B cell (primary cell): ENCODE measurements around the gene BMPER. TPM values are rescaled to one million over a fixed set of nuclear protein-coding genes. Genes with fewer than 3 reads are reported as not detected.

ENCODE experiments used
- ATAC-seq: fragments of 200-7000 bp; cut with Tn5 transposase; one replicate; pipeline ENCODE4 v1.10.0; 2021; ENCODE audit warnings: low read depth, mild to moderate bottlenecking, moderate number of reproducible peaks, moderate library complexity
- CTCF ChIA-PET: fragments of 350-600 bp; sonication (Branson Sonifier 250); formaldehyde crosslinking; loops from one replicate; lab custom pipeline; 2021; ENCODE audit warnings: antibody characterized with exemption, inconsistent platforms; lab: Charles Lee
- POLR2A ChIA-PET: fragments of 350-600 bp; sonication (Branson Sonifier 250); formaldehyde crosslinking; loops from one replicate; lab custom pipeline; 2021; ENCODE audit warnings: antibody characterized with exemption; lab: Charles Lee
- DNase-seq: peaks from one replicate; pipeline ENCODE4 v3.0.0; 2013
- H2AFZ ChIP-seq: 2 replicates; pipeline ENCODE4 v1.6.1; 2012; ENCODE audit warnings: mild to moderate bottlenecking, low read depth, low read length; ENCODE audit not compliant: insufficient read depth, poor library complexity, severe bottlenecking
- H3K27ac ChIP-seq, 2 donors: 1 replicate in 1 of 2; 2 replicates in 1 of 2; pipeline ENCODE4 v1.5.1; 2012 to 2013; ENCODE audit warnings: low read length in 2 of 2, mild to moderate bottlenecking in 2 of 2, moderate library complexity in 1 of 2
- H3K27me3 ChIP-seq, 4 experiments: fragments of 200-600 bp in 1 of 4; sonication (generic) in 1 of 4; replicated peaks in 1 of 4; 1 replicate in 2 of 4; 2 replicates in 2 of 4; pipeline versions ENCODE4 v1.6.1 to v1.7.0; 2013 to 2016; ENCODE audit warnings: low read length in 3 of 4, mild to moderate bottlenecking in 2 of 4, mixed read lengths in 1 of 4, moderate library complexity in 1 of 4; ENCODE audit not compliant: insufficient read depth in 4 of 4, control insufficient read depth in 3 of 4; ENCODE audit errors: control extremely low read depth in 1 of 4
- H3K36me3 ChIP-seq, 2 experiments: replicated peaks in 1 of 2; 1 replicate in 1 of 2; 2 replicates in 1 of 2; pipeline versions ENCODE4 v1.6.1 to v1.7.1; 2013; ENCODE audit warnings: low read length in 1 of 2; ENCODE audit not compliant: insufficient read depth in 2 of 2, control insufficient read depth in 1 of 2; ENCODE audit errors: control extremely low read depth in 1 of 2, extremely low read depth in 1 of 2
- H3K4me1 ChIP-seq, 2 donors: fragments of 200-600 bp in 1 of 2; sonication (generic) in 1 of 2; 1 replicate in 1 of 2; 2 replicates in 1 of 2; pipeline versions ENCODE4 v1.5.1 to v1.6.1; 2013 to 2017; ENCODE audit warnings: low read length in 2 of 2; ENCODE audit not compliant: control insufficient read depth in 2 of 2, insufficient read depth in 2 of 2
- H3K4me2 ChIP-seq: replicated peaks from 2 replicates; pipeline ENCODE3; 2012; ENCODE audit warnings: mild to moderate bottlenecking, low read depth, low read length; ENCODE audit not compliant: poor library complexity, severe bottlenecking
- H3K4me3 ChIP-seq, 5 experiments: fragments of 200-600 bp in 1 of 5; sonication (generic) in 1 of 5; 1 replicate in 3 of 5; 2 replicates in 2 of 5; pipeline versions ENCODE4 v1.5.1 to v1.7.0; 2011 to 2016; ENCODE audit warnings: low read length in 4 of 5, mild to moderate bottlenecking in 4 of 5, low read depth in 2 of 5, control low read depth in 1 of 5, moderate library complexity in 1 of 5; ENCODE audit not compliant: insufficient read depth in 1 of 5; ENCODE audit errors: control extremely low read depth in 1 of 5, extremely low read depth in 1 of 5
- H3K79me2 ChIP-seq: fragments of 200-600 bp; sonication (generic); one replicate; pipeline ENCODE4 v1.6.0; 2016; ENCODE audit warnings: low read length; ENCODE audit not compliant: control insufficient read depth, insufficient read depth
- H3K9ac ChIP-seq: fragments of 200-600 bp; sonication (generic); 2 replicates; pipeline ENCODE4 v1.6.1; 2017; ENCODE audit warnings: mild to moderate bottlenecking, low read length, moderate library complexity
- H3K9me3 ChIP-seq, 3 donors: one replicate each; pipeline versions ENCODE4 v1.6.1 to v1.7.1; 2013; ENCODE audit warnings: low read length in 2 of 3; ENCODE audit not compliant: control insufficient read depth in 2 of 3, insufficient read depth in 1 of 3; ENCODE audit errors: control extremely low read depth in 1 of 3
- H4K20me1 ChIP-seq: 2 replicates; pipeline ENCODE4 v1.6.0; 2012; ENCODE audit warnings: mild to moderate bottlenecking, low read length; ENCODE audit not compliant: insufficient read depth, control insufficient read depth, poor library complexity, severe bottlenecking
- H3K27ac Mint-ChIP-seq: one replicate; pipeline ENCODE4 v1.8.0; 2021; ENCODE audit warnings: mixed read lengths
- H3K27me3 Mint-ChIP-seq: one replicate; pipeline ENCODE4 v1.8.0; 2021; ENCODE audit warnings: mixed read lengths
- H3K4me1 Mint-ChIP-seq: one replicate; pipeline ENCODE4 v1.8.0; 2021; ENCODE audit warnings: mixed read lengths
- H3K4me3 Mint-ChIP-seq: one replicate; pipeline ENCODE4 v1.8.0; 2021; ENCODE audit warnings: mixed read lengths
- H3K9me3 Mint-ChIP-seq: one replicate; pipeline ENCODE4 v1.8.0; 2022; ENCODE audit warnings: mixed read lengths; ENCODE audit not compliant: insufficient read depth
- CTCF ChIP-seq: fragments of 200-600 bp; IDR thresholded peaks from one replicate; pipeline ENCODE4 v1.8.0; 2022; ENCODE audit warnings: antibody characterized with exemption, mild to moderate bottlenecking
- EZH2 ChIP-seq: IDR thresholded peaks from 2 replicates; pipeline ENCODE4 v1.6.1; 2012; ENCODE audit warnings: borderline replicate concordance, low read depth, mild to moderate bottlenecking, moderate library complexity, low read length; ENCODE audit not compliant: insufficient read depth, poor library complexity, severe bottlenecking
- WGBS: methylation state at CpG from one replicate; pipeline ENCODE4 v1.1.5; 2013; ENCODE audit warnings: missing lambda C conversion rate; ENCODE audit not compliant: insufficient coverage; 5-methylcytosine and 5-hydroxymethylcytosine counted together
- intact Hi-C: fragments of 100-400 bp; cut with micrococcal nuclease; formaldehyde crosslinking; loops from one replicate; pipeline ENCODE4 v1.10.0; 2022
- polyA plus RNA-seq: library from polyadenylated mRNA; depleted of rRNA; stranded (reverse); fragments of >200 nt; gene quantifications from 2 replicates; pipeline ENCODE4 v1.2.3, GENCODE V29; 2012
- total RNA-seq, 2 donors: library from RNA; stranded (reverse); fragments of 120-200 nt in 1 of 2; gene quantifications; 1 replicate in 1 of 2; 2 replicates in 1 of 2; pipeline versions ENCODE4 v1.2.3 to v1.2.4, GENCODE V29; 2013 to 2022

BMPER gene
- total and polyA plus RNA-seq, 2 donors (not counting 1 experiment from before 2014, with no cell fraction given): not detected

GRCh38 chr7:34162027-34162565 is 256.8 kb downstream of the BMPER start:
- H3K9me3 ChIP-seq: peaks cover 0 to 8% (median 0%) of the 10 kb centered on the region in 3 donors
- no peak overlapping the region for H2AFZ ChIP-seq
- H3K27ac ChIP-seq: no peak overlapping the region
- no peaks in the 10 kb centered on the region for H3K36me3 ChIP-seq
- H3K9ac ChIP-seq: no peak overlapping the region
- ChIA-PET CTCF (no interaction called here), POLR2A (no interaction called here)
- Mint-ChIP-seq H3K4me1 (no peaks in the 10 kb centered on the region), H3K27me3 (no peaks in the 10 kb centered on the region), H3K9me3 (no peaks in the 10 kb centered on the region), H3K27ac (no peak overlapping the region), H3K4me3 (no peak overlapping the region)
- 67% methylated on average over 1 of the region's 5 CpGs for WGBS
- H3K79me2 ChIP-seq: no peaks in the 10 kb centered on the region
- no peak overlapping the region for H3K4me3 ChIP-seq
- intact Hi-C loops: no loop called here
- no peaks in the 10 kb centered on the region for H3K4me1 ChIP-seq
- no peaks in the 10 kb centered on the region for H4K20me1 ChIP-seq
- no peak overlapping the region for H3K4me2 ChIP-seq
- TF ChIP-seq EZH2: no peak
- no peak for TF ChIP-seq CTCF
- ATAC-seq: no peak
- DNase-seq: no peak
- H3K27me3 ChIP-seq: no peaks in the 10 kb centered on the region

DNA sequence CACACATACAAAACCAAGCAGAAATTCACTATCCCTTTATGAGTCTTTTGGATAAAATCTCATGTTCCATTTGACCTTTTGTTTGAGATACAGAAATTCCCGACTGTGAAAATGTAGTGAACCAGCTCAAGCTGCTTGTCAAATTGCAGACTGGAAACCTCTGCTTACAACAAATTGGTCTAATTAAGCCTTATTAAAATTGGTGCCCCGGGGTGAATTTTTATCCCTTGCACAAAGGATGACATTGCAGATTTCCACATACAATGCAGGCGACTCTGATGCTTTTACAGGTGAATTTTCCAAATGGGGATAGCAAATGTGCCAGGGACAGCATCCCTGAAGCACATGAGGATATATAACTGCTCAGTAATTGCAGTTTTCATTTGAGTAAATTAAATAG is 257.3 kb downstream of the BMPER start:
- H4K20me1 ChIP-seq: no peaks in the 10 kb centered on the region
- intact Hi-C loops: no loop called here
- 89% methylated on average over 1 of the region's 3 CpGs for WGBS
- ChIA-PET CTCF (no interaction called here), POLR2A (no interaction called here)
- Mint-ChIP-seq H3K27ac (no peak overlapping the region), H3K9me3 (no peaks in the 10 kb centered on the region), H3K27me3 (no peaks in the 10 kb centered on the region), H3K4me3 (no peak overlapping the region), H3K4me1 (no peaks in the 10 kb centered on the region)
- peaks cover 0 to 8% (median 0%) of the 10 kb centered on the region in 3 donors for H3K9me3 ChIP-seq
- TF ChIP-seq CTCF (no peak), EZH2 (no peak)
- H3K27ac ChIP-seq: no peak overlapping the region
- no peak for ATAC-seq
- DNase-seq: no peak
- H3K4me2 ChIP-seq: no peak overlapping the region
- H3K4me1 ChIP-seq: no peaks in the 10 kb centered on the region
- H3K79me2 ChIP-seq: no peaks in the 10 kb centered on the region
- no peak overlapping the region for H2AFZ ChIP-seq
- H3K27me3 ChIP-seq: no peaks in the 10 kb centered on the region
- no peaks in the 10 kb centered on the region for H3K36me3 ChIP-seq
- H3K4me3 ChIP-seq: no peak overlapping the region
- H3K9ac ChIP-seq: no peak overlapping the region
